Metanephros (tissue), 1 donor: ENCODE results near the gene CCL26. TPM values are rescaled to one million over a fixed set of nuclear protein-coding genes. Genes with fewer than 3 reads are reported as not detected.

Experiments used
- total RNA-seq: library from RNA; depleted of rRNA; stranded (reverse); fragments of >200 nt; gene quantifications from one replicate; pipeline ENCODE4 v1.2.3, GENCODE V29; 2014

CCL26 gene, protein sequence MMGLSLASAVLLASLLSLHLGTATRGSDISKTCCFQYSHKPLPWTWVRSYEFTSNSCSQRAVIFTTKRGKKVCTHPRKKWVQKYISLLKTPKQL
- not detected for total RNA-seq

DNA sequence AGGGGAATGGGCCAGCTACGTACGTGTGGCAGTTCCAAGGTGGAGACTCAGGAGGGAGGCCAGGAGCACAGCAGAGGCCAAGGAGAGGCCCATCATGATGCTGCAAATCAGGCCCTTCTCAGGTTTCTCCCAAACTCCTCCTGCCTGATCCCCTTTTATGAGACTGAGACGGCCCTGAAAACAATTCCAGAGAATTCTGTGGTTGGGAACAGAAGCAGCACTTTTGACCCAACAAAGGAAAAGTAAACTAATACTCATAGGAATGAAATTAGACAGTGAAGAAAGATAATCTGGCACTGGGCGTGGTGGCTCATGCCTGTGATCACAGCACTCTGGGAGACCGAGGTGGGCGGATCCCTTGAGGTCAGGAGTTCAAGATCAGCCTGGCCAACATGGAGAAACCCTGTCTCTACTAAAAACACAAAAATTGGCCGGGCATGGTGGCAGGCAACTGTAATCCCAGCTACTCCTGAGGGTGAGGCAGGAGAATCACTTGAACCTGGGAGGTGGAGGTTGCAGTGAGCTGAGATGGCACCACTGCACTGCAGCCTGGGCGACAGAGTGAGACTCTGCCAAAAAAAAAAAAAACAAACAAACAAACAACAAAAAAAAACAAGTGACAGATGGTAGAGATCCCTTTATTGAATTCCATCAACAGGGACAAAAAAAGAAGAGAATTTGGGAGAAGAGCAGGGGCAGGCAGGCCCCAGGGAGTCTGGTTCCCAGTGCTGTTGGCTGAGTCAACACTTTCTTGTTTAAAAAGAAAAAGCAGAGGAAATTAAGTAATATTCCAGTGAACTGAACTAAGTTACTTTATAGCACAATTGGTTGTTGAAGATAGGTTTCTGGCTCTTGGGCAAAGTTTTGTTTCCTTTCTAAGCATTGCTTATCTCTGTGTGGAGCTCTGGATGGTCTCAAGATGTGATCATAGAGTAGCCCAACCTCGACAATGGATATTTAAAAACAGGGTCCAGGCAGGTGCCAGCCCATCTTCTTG, at the start of gene CCL26:
TSS of gene CCL26 (minus strand) at position 131 of the 997 bp plus-strand sequence. CDS start at position 96, 35 bp downstream.

DNA sequence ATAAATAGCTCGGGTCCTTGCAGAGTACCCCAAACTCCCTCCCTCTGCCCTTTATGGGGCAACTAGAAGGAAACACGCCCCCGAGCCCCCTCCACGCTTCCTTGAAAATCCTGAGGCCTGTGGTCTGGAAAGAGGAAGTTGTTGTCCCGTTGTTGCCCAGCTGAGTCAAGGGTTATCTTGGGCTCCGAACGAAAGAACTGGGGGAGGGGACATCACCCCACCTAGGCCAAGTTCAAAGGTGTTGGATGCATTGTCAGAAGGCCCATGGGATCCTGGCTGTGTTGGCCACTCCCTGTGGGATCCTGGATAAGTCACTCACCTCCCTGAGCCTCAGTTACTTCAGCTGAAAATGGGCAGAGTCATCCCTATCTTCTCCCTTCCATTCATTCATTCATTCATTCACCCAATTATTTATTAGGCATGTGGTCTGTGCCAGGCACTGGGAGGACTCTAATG, 41.8 kb upstream of the CCL26 start, which contains the start of gene CCL24:
TSS of gene CCL24 (minus strand) at position 26 of the 456 bp plus-strand sequence. CDS start 91 bp downstream, outside the sequence.

DNA sequence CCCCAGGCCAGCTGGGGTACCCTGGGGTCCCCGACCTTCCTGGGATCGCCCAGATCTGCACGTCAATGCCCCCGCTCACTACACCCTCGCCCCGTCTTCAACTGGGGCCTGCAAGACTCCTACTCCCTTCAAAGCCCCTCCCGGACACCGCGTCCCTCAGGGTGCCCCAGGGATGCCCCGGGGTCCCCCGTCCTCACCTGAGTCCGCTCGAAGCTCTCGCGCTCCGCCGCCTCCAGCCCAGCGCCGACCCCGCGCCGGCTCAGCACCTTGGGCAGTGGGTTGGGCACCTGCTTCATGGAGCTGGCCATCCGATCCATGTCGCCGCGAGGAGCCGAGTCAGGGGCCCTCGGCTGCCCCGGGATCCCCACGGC, 33.4 kb downstream of the CCL26 start, which contains the start of gene HIP1:
TSS of gene HIP1 (minus strand) at position 338 of the 371 bp plus-strand sequence. CDS start at position 317, 21 bp downstream.

Other genes with a start within 250 kb of the CCL26 start
- 26.1 TPM for gene HIP1, start 33.3 kb downstream of the CCL26 start, total RNA-seq
- 1.7 TPM for gene CCL24, start 41.6 kb upstream of the CCL26 start, total RNA-seq
- gene RHBDD2, start 106.8 kb upstream of the CCL26 start, total RNA-seq = 31.4 TPM
- gene POR, start 142.9 kb upstream of the CCL26 start, total RNA-seq = 59.2 TPM
- 20.8 TPM for gene TMEM120A, start 222.4 kb upstream of the CCL26 start, total RNA-seq